Measurements from ENCODE around the gene ANKRD11.

The ANKRD11 gene

DNA sequence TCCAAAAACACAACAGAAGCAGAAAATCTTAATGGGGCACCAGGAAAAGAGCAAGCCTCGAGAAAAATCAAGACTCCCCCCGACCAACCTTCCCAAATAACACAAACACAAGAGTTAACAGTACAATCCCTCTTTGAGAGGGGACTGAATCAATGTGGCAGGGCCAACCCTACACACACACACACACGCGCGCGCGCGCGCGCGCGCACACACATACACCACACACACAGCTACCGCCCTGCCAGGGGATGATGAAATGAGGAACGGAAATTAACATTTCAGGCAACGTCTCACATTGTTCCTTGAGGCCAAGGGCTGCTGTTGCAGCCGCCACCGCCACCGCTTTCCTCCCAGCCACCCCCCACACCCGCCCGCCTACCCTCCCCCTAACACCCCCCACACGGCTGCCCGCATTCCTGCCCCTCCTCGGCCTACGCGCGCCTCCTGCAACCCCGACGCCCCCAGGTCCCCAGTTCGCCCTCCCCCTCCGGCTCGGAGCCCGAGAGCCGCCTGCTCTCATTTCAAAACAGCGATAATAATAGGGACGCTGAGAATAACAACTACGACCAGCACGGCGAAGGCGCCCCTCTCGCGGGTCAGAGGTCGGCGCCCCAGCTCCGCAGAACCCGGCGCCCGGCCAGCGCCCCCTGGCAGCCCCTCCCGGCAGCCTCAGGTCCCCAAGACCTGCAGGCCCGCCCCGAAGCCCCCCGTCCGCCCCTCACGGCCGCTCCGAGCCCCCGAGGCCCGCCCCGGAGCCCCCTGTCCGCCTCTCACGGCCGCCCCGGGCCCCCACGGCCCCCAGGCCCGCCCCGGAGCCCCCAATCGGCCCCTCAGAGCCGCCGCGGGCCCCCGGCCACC, 1.1 kb downstream of the ANKRD11 start:
- peak overlapping the region; percentile 74 for H3K4me3 ChIP-seq (ENCODE audit: low read length)
- TF ChIP-seq CTCF (conservative IDR thresholded peaks at IDR 0.05; ENCODE audit: low read length): peak; percentile 37
- peak; percentile 98 for DNase-seq (ENCODE audit: low read depth)

DNA sequence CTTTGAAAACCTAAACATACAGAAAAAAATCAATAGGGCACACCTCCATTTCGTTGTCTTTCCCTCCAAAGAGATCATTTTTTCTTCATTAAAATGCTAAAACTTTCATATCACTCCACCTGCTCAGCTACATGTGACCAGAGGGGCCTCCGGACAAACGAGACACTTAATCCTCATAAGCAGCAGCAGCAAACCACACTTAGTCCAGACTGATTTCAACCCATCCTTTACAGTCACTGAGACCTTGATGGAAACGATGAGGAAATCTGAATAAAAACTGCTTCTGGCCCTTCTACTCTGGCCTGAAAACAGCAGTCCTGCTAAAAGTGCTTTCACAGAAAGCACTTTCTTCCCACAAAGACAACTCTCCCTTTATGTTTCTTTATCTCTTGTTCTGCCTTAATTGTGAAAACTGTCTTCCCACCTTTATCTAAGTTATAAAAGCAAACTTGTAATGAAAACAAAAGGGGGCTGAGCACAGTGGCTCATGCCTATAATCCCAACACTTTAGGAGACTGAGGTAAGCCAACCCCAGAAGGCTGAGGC, 4.6 kb downstream of the ANKRD11 start:
- TF ChIP-seq CTCF (conservative IDR thresholded peaks at IDR 0.05; ENCODE audit: low read length): no peak
- DNase-seq (ENCODE audit: low read depth): no peak
- H3K4me3 ChIP-seq (ENCODE audit: low read length): no peak overlapping the region

- no peak for DNase-seq (ENCODE audit: low read depth)
- TF ChIP-seq CTCF (conservative IDR thresholded peaks at IDR 0.05; ENCODE audit: low read length): no peak
- no peak overlapping the region for H3K4me3 ChIP-seq (ENCODE audit: low read length)
Observed at GRCh38 chr16:89484923-89485679, 5.3 kb downstream of the ANKRD11 start.

- DNase-seq (ENCODE audit: low read depth): no peak
- H3K4me3 ChIP-seq (ENCODE audit: low read length): no peak overlapping the region
- no peak for TF ChIP-seq CTCF (conservative IDR thresholded peaks at IDR 0.05; ENCODE audit: low read length)
Observed at GRCh38 chr16:89484041-89484501, 6.3 kb downstream of the ANKRD11 start.

DNA sequence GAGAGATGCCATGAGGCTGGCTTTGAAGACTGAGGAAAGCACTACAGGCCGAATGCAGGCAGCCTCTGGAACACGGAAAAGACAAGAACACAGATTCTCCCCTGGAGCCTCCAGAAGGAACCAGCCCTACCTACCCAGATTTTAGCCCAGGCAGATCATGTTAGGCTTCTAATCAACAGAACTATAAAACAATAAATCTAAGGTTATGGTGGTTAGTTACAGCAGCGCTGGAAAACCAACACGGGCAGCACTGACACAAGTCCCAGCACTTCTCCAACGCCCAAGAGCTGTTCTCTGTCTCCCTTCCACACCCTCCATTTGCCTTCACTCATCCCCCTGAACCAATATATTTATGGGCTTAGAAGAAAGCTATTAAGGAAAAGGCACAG, 7.5 kb downstream of the ANKRD11 start:
- DNase-seq (ENCODE audit: low read depth): no peak
- no peak overlapping the region for H3K4me3 ChIP-seq (ENCODE audit: low read length)
- TF ChIP-seq CTCF (conservative IDR thresholded peaks at IDR 0.05; ENCODE audit: low read length): no peak

GRCh38 chr16:89482150-89482816, 8.1 kb downstream of the ANKRD11 start:
- no peak overlapping the region; the same call in 1 of the 2 replicates for H3K4me3 ChIP-seq (ENCODE audit: low read length)
- DNase-seq (ENCODE audit: low read depth): no peak
- TF ChIP-seq CTCF (conservative IDR thresholded peaks at IDR 0.05; ENCODE audit: low read length): no peak
